HCT116 (cell line): ENCODE results near the gene AMBRA1. TPM values are rescaled to one million over a fixed set of nuclear protein-coding genes. Genes with fewer than 3 reads are reported as not detected.

ENCODE experiments used
- ATAC-seq: fragments of 200-7000 bp; cut with Tn5 transposase; 2 replicates; pipeline ENCODE4 v1.9.1; 2020; ENCODE audit warnings: mild to moderate bottlenecking, moderate library complexity
- BruUV-seq: library from RNA; stranded (reverse); fragments of 400-500 nt; replicated peaks from 2 replicates; lab custom pipeline; 2021; lab: Mats Ljungman, UMichigan
- CTCF ChIA-PET: fragments of 300-600 bp; sonication (Branson Sonifier 250); formaldehyde crosslinking; loops from one replicate; lab custom pipeline; 2021; ENCODE audit warnings: antibody characterized with exemption; lab: Charles Lee
- POLR2A ChIA-PET: fragments of 300-600, 350-600 bp; sonication (Branson Sonifier 250); formaldehyde crosslinking; loops from one replicate; lab custom pipeline; 2021; ENCODE audit warnings: antibody characterized with exemption; lab: Charles Lee
- RAD21 ChIA-PET, 2 experiments: fragments of 300-600 bp; sonication (Branson Sonifier 250); formaldehyde crosslinking; loops; one replicate each; lab custom pipeline; 2023; ENCODE audit warnings: low total read pairs in 2 of 2; ENCODE audit not compliant: uncharacterized antibody in 2 of 2, unreplicated experiment in 2 of 2, low non-redundant PET in 1 of 2; lab: Charles Lee
- DNase-seq: peaks from one replicate; pipeline ENCODE4 v3.0.0-alpha.2; 2010; ENCODE audit warnings: low read depth, low spot score
- H2AFZ ChIP-seq: fragments of 200-600 bp; shearing (Covaris generic), sonication (generic); 2 replicates; pipeline ENCODE4 v1.6.1; 2017; ENCODE audit warnings: low read depth, mixed run types, mixed read lengths, antibody characterized with exemption, low read length; ENCODE audit not compliant: poor library complexity, severe bottlenecking
- H3K27ac ChIP-seq: 2 replicates; pipeline ENCODE4 v1.5.1; 2012; ENCODE audit warnings: low read depth, low read length
- H3K27me3 ChIP-seq: fragments of 200-600 bp; sonication (generic); 2 replicates; pipeline ENCODE4 v1.6.1; 2016; ENCODE audit warnings: mixed run types, low read length, mixed read lengths; ENCODE audit not compliant: insufficient read depth
- H3K36me3 ChIP-seq, 2 experiments: fragments of 200-500 bp in 1 of 2; fragments of 200-600 bp in 1 of 2; sonication (Bioruptor generic) in 1 of 2; sonication (generic) in 1 of 2; 2 replicates each; pipeline versions ENCODE4 v1.5.1 to v1.6.1; 2014 to 2016; ENCODE audit warnings: low read length in 2 of 2, inconsistent platforms in 1 of 2, mixed read lengths in 1 of 2, mixed run types in 1 of 2; ENCODE audit not compliant: insufficient read depth in 2 of 2, control insufficient read depth in 1 of 2
- H3K4me1 ChIP-seq, 2 experiments: fragments of 200-600 bp in 1 of 2; sonication (generic) in 1 of 2; 2 replicates each; pipeline versions ENCODE4 v1.5.1 to v1.6.1; 2012 to 2017; ENCODE audit warnings: low read length in 2 of 2, inconsistent platforms in 1 of 2, mild to moderate bottlenecking in 1 of 2, mixed read lengths in 1 of 2, mixed run types in 1 of 2, moderate library complexity in 1 of 2; ENCODE audit not compliant: insufficient read depth in 2 of 2, control insufficient read depth in 1 of 2
- H3K4me2 ChIP-seq: fragments of 200-600 bp; sonication (generic); 2 replicates; pipeline ENCODE4 v1.6.1; 2017; ENCODE audit warnings: mixed run types, low read length, mixed read lengths
- H3K4me3 ChIP-seq, 2 experiments: fragments of 200-600 bp in 1 of 2; sonication (generic) in 1 of 2; replicated peaks in 1 of 2; 2 replicates each; pipeline ENCODE4 v1.5.1; 2011 to 2016; ENCODE audit warnings: low read length in 2 of 2, control low read depth in 1 of 2, low read depth in 1 of 2, mild to moderate bottlenecking in 1 of 2, mixed read lengths in 1 of 2, mixed run types in 1 of 2
- H3K79me2 ChIP-seq: fragments of 200-600 bp; sonication (generic); 2 replicates; pipeline ENCODE4 v1.6.1; 2017; ENCODE audit warnings: mild to moderate bottlenecking, mixed run types, low read length, moderate library complexity, mixed read lengths; ENCODE audit not compliant: insufficient read depth
- H3K9ac ChIP-seq: fragments of 200-600 bp; sonication (generic); 2 replicates; pipeline ENCODE4 v1.6.1; 2016; ENCODE audit warnings: low read length, mixed read lengths
- H3K9me2 ChIP-seq: fragments of 200-600 bp; sonication (generic), shearing (Covaris generic); 2 replicates; pipeline ENCODE4 v1.6.1; 2017; ENCODE audit warnings: mixed run types, mild to moderate bottlenecking, moderate library complexity; ENCODE audit not compliant: insufficient read depth
- H3K9me3 ChIP-seq, 2 experiments: fragments of 200-500 bp in 1 of 2; fragments of 200-600 bp in 1 of 2; sonication (Bioruptor generic) in 1 of 2; sonication (generic) in 1 of 2; 2 replicates each; pipeline ENCODE4 v1.6.1; 2014 to 2017; ENCODE audit warnings: low read length in 2 of 2, mixed read lengths in 2 of 2, inconsistent platforms in 1 of 2, low read depth in 1 of 2, mild to moderate bottlenecking in 1 of 2, mixed run types in 1 of 2, moderate library complexity in 1 of 2; ENCODE audit not compliant: control insufficient read depth in 1 of 2, insufficient read depth in 1 of 2
- H4K20me1 ChIP-seq: fragments of 200-600 bp; sonication (generic), shearing (Covaris generic); 2 replicates; pipeline ENCODE4 v1.6.1; 2017; ENCODE audit warnings: mixed run types, mild to moderate bottlenecking, moderate library complexity; ENCODE audit not compliant: insufficient read depth
- EZH2 ChIP-seq: fragments of 200-600 bp; sonication (generic); IDR thresholded peaks from 2 replicates; pipeline ENCODE4 v1.6.1; 2017; ENCODE audit warnings: antibody characterized with exemption, mixed run types
- POLR2AphosphoS5 ChIP-seq: IDR thresholded peaks from 2 replicates; pipeline ENCODE4 v1.6.1; 2011; ENCODE audit warnings: mild to moderate bottlenecking, low read depth, low read length, moderate library complexity
- SP1 ChIP-seq: IDR thresholded peaks from 2 replicates; pipeline ENCODE4 v1.6.1; 2012; ENCODE audit warnings: low read depth
- TCF7L2 ChIP-seq: IDR thresholded peaks from 2 replicates; pipeline ENCODE4 v1.7.0; 2011; ENCODE audit warnings: borderline replicate concordance, inconsistent platforms; ENCODE audit not compliant: insufficient read depth, insufficient read length; ENCODE audit errors: extremely low read depth
- intact Hi-C: fragments of 100-400 bp; cut with micrococcal nuclease; formaldehyde crosslinking; loops from 2 replicates; pipeline ENCODE4 v1.10.0; 2022
- total RNA-seq: library from RNA; stranded (reverse); gene quantifications from one replicate; pipeline ENCODE4 v1.2.1, GENCODE V29; 2021; ENCODE audit not compliant: unreplicated experiment
- TF ChIP-seq, protein P1 (sequence below): IDR thresholded peaks from 2 replicates; pipeline ENCODE4 v1.6.1; 2011; ENCODE audit warnings: mild to moderate bottlenecking, low read length, moderate library complexity; ENCODE audit not compliant: insufficient replicate concordance; ENCODE audit errors: extremely low read depth
- TF ChIP-seq, protein P2 (sequence below), 3 experiments: fragments of 200-600 bp in 1 of 3; sonication (generic) in 1 of 3; IDR thresholded peaks in 2 of 3; conservative IDR thresholded peaks in 1 of 3; 2 replicates each; pipeline ENCODE4 v1.5.1; 2012 to 2017; ENCODE audit warnings: low read depth in 2 of 3, low read length in 2 of 3, antibody characterized with exemption in 1 of 3, borderline replicate concordance in 1 of 3, control low read depth in 1 of 3, mild to moderate bottlenecking in 1 of 3, mixed read lengths in 1 of 3, mixed run types in 1 of 3, moderate library complexity in 1 of 3; ENCODE audit not compliant: insufficient read depth in 1 of 3

Gene AMBRA1
- total RNA-seq, 1 experiment from 2014 or later: 22.7 TPM

DNA sequence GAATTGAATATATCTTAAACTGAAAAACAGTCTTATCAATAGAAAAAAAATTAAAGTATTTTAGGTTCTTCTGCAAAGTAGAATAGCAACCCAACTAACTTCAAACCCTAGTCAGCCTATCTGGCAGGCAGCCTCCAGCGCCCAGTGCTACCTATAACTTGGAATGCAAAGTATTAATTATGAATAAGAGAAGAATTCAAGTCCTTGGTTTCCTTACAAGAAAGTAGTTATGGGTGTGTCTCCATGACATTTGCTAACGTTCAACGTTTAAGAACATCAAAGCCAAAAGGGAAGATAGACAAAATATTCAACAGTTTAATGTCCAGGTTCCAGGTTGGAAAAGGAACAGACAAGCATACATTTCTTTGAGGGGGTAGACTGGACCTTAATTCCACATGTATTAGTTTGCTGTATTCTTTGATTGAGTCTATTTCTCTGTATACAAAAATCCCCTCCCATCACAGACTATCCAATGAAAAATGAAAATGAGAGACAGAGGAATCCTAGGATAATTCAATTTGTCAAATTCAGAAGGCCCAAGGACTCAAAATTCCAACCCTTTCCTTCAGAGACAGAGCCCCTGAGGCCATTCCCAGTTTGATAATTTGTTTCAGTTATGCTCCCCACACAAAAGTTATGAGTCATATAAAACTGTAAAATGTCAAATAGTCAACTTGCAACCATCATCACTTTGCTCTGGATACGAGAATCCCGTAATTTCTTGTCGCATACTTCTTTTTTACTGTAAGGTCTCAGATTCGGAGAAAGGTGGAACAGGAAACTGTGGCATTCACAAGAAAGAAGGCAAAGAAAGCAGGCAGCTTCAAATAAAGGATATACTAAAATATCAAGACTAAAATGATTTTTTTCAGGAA lies 118.5 kb downstream of the AMBRA1 start:
- intact Hi-C loops: no loop called here

More for the DNA sequence above, 118.5 kb downstream of the AMBRA1 start:
- Histone ChIP-seq H3K4me1 (peaks cover 9 to 38% of the 10 kb centered on the region in 2 experiments), H3K79me2 (no peaks in the 10 kb centered on the region; the same call in 1 of the 2 replicates), H3K27me3 (no peaks in the 10 kb centered on the region), H3K9me3 (no peaks in the 10 kb centered on the region), H4K20me1 (peaks cover 11% of the 10 kb centered on the region; the same call in 1 of the 2 replicates), H3K36me3 (no peaks in the 10 kb centered on the region), H3K4me3 (no peak overlapping the region), H3K4me2 (no peak overlapping the region), H2AFZ (no peak overlapping the region), H3K27ac (no peak overlapping the region), H3K9me2 (no peaks in the 10 kb centered on the region), H3K9ac (no peak overlapping the region)
- CTCF ChIA-PET: no interaction called here
- no peak for TF ChIP-seq POLR2AphosphoS5
- TF ChIP-seq, protein P1, sequence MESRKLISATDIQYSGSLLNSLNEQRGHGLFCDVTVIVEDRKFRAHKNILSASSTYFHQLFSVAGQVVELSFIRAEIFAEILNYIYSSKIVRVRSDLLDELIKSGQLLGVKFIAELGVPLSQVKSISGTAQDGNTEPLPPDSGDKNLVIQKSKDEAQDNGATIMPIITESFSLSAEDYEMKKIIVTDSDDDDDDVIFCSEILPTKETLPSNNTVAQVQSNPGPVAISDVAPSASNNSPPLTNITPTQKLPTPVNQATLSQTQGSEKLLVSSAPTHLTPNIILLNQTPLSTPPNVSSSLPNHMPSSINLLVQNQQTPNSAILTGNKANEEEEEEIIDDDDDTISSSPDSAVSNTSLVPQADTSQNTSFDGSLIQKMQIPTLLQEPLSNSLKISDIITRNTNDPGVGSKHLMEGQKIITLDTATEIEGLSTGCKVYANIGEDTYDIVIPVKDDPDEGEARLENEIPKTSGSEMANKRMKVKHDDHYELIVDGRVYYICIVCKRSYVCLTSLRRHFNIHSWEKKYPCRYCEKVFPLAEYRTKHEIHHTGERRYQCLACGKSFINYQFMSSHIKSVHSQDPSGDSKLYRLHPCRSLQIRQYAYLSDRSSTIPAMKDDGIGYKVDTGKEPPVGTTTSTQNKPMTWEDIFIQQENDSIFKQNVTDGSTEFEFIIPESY: no peak
- no peak for TF ChIP-seq TCF7L2
- TF ChIP-seq, protein P2, sequence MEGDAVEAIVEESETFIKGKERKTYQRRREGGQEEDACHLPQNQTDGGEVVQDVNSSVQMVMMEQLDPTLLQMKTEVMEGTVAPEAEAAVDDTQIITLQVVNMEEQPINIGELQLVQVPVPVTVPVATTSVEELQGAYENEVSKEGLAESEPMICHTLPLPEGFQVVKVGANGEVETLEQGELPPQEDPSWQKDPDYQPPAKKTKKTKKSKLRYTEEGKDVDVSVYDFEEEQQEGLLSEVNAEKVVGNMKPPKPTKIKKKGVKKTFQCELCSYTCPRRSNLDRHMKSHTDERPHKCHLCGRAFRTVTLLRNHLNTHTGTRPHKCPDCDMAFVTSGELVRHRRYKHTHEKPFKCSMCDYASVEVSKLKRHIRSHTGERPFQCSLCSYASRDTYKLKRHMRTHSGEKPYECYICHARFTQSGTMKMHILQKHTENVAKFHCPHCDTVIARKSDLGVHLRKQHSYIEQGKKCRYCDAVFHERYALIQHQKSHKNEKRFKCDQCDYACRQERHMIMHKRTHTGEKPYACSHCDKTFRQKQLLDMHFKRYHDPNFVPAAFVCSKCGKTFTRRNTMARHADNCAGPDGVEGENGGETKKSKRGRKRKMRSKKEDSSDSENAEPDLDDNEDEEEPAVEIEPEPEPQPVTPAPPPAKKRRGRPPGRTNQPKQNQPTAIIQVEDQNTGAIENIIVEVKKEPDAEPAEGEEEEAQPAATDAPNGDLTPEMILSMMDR (IDR thresholded peaks at IDR 0.05 in 2 of 3, conservative IDR thresholded peaks at IDR 0.05 in 1 of 3; ENCODE audit: borderline replicate concordance in 1 of 3, insufficient read depth in 1 of 3, low read depth in 2 of 3, low read length in 2 of 3): no peak
- TF ChIP-seq SP1: no peak
- no peak for TF ChIP-seq EZH2
- BruUV-seq: no TSS peak
- RAD21 ChIA-PET: no interaction called here
- DNase-seq (no peak), ATAC-seq (no peak)
- POLR2A ChIA-PET: no interaction called here
